ENCODE results near the gene IGF2BP3. TPM values are rescaled to one million over a fixed set of nuclear protein-coding genes. Genes with fewer than 3 reads are reported as not detected.

The IGF2BP3 gene
- total and polyA plus RNA-seq, 7 experiments from 2014 or later: 0.13 to 1.8 (median 0.80) TPM; not detected in 1

DNA sequence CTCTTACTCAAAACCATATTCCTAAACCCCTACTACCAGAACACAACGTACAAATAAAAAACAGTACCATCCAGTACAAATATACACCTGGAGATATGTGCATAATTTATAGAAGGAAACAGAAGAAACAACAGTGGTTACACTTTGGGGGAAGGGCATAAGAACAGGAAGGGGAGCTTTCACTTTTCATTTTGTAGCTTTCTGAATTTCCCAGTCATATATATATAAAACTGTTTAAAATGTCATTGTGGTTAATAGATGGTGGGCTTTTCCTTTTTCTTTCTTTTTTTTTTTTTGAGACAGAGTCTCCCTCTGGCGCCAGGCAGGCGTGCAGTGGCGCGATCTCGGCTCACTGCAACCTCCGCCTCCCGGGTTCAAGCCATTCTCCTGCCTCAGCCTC is 124.0 kb downstream of the IGF2BP3 start:
- CTCF ChIA-PET: interaction anchor here (0.6 to 1.4 kb wide), 4 partner anchors 9 to 63 kb away, joined by 3 to 6 read pairs (median 4); no protein-coding TSS in a partner anchor
- Mint-ChIP-seq H3K4me3 (peak overlapping the region; percentile 77 to 94 (median 84)), H3K27me3 (peaks cover 0 to 31% (median 0%) of the 10 kb centered on the region in 5 donors), H3K27ac (peak overlapping the region; percentile 69 to 94 (median 85)), H3K4me1 (peaks cover 9 to 36% (median 24%) of the 10 kb centered on the region in 7 donors), H3K36me3 (peaks cover 0 to 8% (median 0%) of the 10 kb centered on the region in 5 donors), H3K9me3 (peaks cover 0 to 8% (median 0%) of the 10 kb centered on the region in 11 donors)
- peaks cover 6 to 11% of the 10 kb centered on the region in 2 donors for H3K4me1 ChIP-seq (ENCODE audit: control insufficient read depth in 2 of 2, insufficient read depth in 2 of 2, low read length in 2 of 2)
- POLR2A ChIA-PET: interaction anchor here (0.8 to 2.1 kb wide), 6 partner anchors 9 to 352 kb away, joined by 3 to 21 read pairs (median 4); partner anchors contain the start of gene MALSU1
- H3K9me3 ChIP-seq (ENCODE audit: control insufficient read depth in 2 of 3, low read length in 3 of 3): no peaks in the 10 kb centered on the region
- no peaks in the 10 kb centered on the region for H3K36me3 ChIP-seq (ENCODE audit: control insufficient read depth in 2 of 3, insufficient read depth in 3 of 3, low read length in 3 of 3)
- DNase-seq: peak in 7 of 9 donors; percentile 28 to 59 (median 42)
- H3K4me3 ChIP-seq (ENCODE audit: low read length): peak overlapping the region; percentile 53
- peak overlapping the region; percentile 45 for H3K27ac ChIP-seq (ENCODE audit: low read depth, low read length)
- intact Hi-C loops (cut with micrococcal nuclease): loop anchor here (1.0 to 5.0 kb wide), 6 partner anchors 10 to 186 kb away; partner anchors contain the start of genes MALSU1 (in 2 of the 2), NUP42 (in 1 of the 2) and TRA2A (in 1 of the 2)
- no peaks in the 10 kb centered on the region for H3K27me3 ChIP-seq (ENCODE audit: control insufficient read depth in 2 of 2, insufficient read depth in 2 of 2, low read length in 2 of 2)
- ATAC-seq: peak; percentile 70

DNA sequence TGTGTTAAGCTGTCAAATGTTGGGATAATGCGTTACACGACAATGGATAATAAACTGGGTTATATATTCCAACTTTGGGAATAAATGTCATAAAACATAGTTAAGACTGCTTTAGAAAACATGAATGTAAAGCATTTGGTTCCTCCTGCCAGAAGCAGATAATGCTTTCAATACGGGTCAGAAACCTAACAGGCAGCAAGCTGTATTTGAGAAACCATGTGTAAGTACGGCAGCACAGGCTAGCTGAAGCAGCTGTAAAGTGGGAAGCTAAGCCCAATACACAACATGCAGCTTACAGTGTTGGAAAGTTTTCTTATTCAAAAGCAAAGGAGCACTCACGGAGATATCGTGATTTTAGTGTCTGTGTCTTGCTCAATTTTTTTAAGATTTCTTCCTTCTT is 124.7 kb downstream of the IGF2BP3 start:
- DNase-seq (no peak), ATAC-seq (no peak)
- H3K27me3 ChIP-seq (ENCODE audit: control insufficient read depth in 2 of 2, insufficient read depth in 2 of 2, low read length in 2 of 2): no peaks in the 10 kb centered on the region
- H3K4me1 Mint-ChIP-seq: peaks cover 9 to 36% (median 24%) of the 10 kb centered on the region in 7 donors
- peaks cover 0 to 25% (median 0%) of the 10 kb centered on the region in 5 donors for H3K27me3 Mint-ChIP-seq
- peaks cover 6 to 11% of the 10 kb centered on the region in 2 donors for H3K4me1 ChIP-seq (ENCODE audit: control insufficient read depth in 2 of 2, insufficient read depth in 2 of 2, low read length in 2 of 2)
- no peaks in the 10 kb centered on the region for H3K9me3 ChIP-seq (ENCODE audit: control insufficient read depth in 2 of 3, low read length in 3 of 3)
- H3K36me3 ChIP-seq (ENCODE audit: control insufficient read depth in 2 of 3, insufficient read depth in 3 of 3, low read length in 3 of 3): no peaks in the 10 kb centered on the region
- H3K4me3 Mint-ChIP-seq: peak overlapping the region in 9 of 10 donors; percentile 77 to 94 (median 84)
- POLR2A ChIA-PET: interaction anchor here (0.9 to 2.1 kb wide), 5 partner anchors 18 to 195 kb away, joined by 3 to 21 read pairs (median 4); partner anchors contain the start of gene MALSU1
- H3K36me3 Mint-ChIP-seq: peaks cover 0 to 8% (median 0%) of the 10 kb centered on the region in 5 donors
- peak overlapping the region; percentile 53 for H3K4me3 ChIP-seq (ENCODE audit: low read length)
- H3K27ac ChIP-seq (ENCODE audit: low read depth, low read length): peak overlapping the region; percentile 45
- CTCF ChIA-PET: interaction anchor here (0.6 to 1.4 kb wide), 5 partner anchors 10 to 1334 kb away, joined by 3 to 6 read pairs (median 3); no protein-coding TSS in a partner anchor
- H3K27ac Mint-ChIP-seq: peak overlapping the region; percentile 69 to 94 (median 85)
- peaks cover 0 to 8% (median 0%) of the 10 kb centered on the region in 11 donors for H3K9me3 Mint-ChIP-seq
- intact Hi-C loops (cut with micrococcal nuclease): loop anchor here in 1 of 2 donors (5.0 kb wide), 3 partner anchors 73 to 187 kb away; partner anchors contain the start of genes NUP42 and TRA2A

GRCh38 chr7:23343806-23344475 is 126.3 kb downstream of the IGF2BP3 start:
- H3K36me3 Mint-ChIP-seq: peaks cover 0 to 7% (median 0%) of the 10 kb centered on the region in 5 donors
- peaks cover 0 to 8% (median 0%) of the 10 kb centered on the region in 11 donors for H3K9me3 Mint-ChIP-seq
- no peak overlapping the region for H3K27ac Mint-ChIP-seq
- ChIA-PET POLR2A (interaction anchor here (0.6 kb wide), 1 partner anchor 23 kb away, joined by 3 read pairs; no protein-coding TSS in a partner anchor), CTCF (interaction anchor here (1.4 kb wide), 1 partner anchor 14 kb away, joined by 5 read pairs; no protein-coding TSS in a partner anchor)
- H3K4me3 ChIP-seq (ENCODE audit: low read length): no peak overlapping the region
- no peak for DNase-seq
- intact Hi-C loops (cut with micrococcal nuclease): no loop called here
- peak overlapping the region in 1 of 10 donors; percentile 25 for H3K4me3 Mint-ChIP-seq
- peaks cover 0 to 23% (median 0%) of the 10 kb centered on the region in 5 donors for H3K27me3 Mint-ChIP-seq
- H3K4me1 ChIP-seq (ENCODE audit: control insufficient read depth in 2 of 2, insufficient read depth in 2 of 2, low read length in 2 of 2): peaks cover 6 to 11% of the 10 kb centered on the region in 2 donors
- no peaks in the 10 kb centered on the region for H3K9me3 ChIP-seq (ENCODE audit: control insufficient read depth in 2 of 3, low read length in 3 of 3)
- no peak for ATAC-seq
- no peaks in the 10 kb centered on the region for H3K27me3 ChIP-seq (ENCODE audit: control insufficient read depth in 2 of 2, insufficient read depth in 2 of 2, low read length in 2 of 2)
- peaks cover 9 to 36% (median 24%) of the 10 kb centered on the region in 7 donors for H3K4me1 Mint-ChIP-seq
- no peaks in the 10 kb centered on the region for H3K36me3 ChIP-seq (ENCODE audit: control insufficient read depth in 2 of 3, insufficient read depth in 3 of 3, low read length in 3 of 3)
- no peak overlapping the region for H3K27ac ChIP-seq (ENCODE audit: low read depth, low read length)

DNA sequence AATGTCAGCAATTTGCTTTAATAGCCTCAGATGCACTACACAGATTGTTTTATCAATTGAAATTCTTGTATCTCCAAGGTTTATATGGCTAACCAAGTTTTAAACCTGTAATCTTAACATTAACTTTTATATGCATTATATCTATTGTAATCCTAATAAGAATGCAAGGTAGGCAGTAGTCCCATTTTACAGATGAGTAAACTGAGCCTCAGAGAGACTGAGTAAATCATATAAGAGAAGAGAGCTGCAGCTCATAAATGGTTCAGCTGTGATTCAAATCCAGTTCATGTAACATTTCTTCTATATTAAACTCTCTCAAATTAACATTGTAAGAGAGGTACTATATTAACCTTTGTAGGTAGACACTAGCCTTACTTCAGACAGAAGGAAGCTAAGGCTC is 127.2 kb downstream of the IGF2BP3 start:
- Mint-ChIP-seq H3K36me3 (peaks cover 0 to 7% (median 0%) of the 10 kb centered on the region in 5 donors), H3K27me3 (peaks cover 0 to 22% (median 0%) of the 10 kb centered on the region in 5 donors), H3K9me3 (peaks cover 0 to 8% (median 0%) of the 10 kb centered on the region in 11 donors), H3K27ac (no peak overlapping the region), H3K4me1 (peaks cover 9 to 36% (median 24%) of the 10 kb centered on the region in 7 donors), H3K4me3 (no peak overlapping the region)
- H3K36me3 ChIP-seq (ENCODE audit: control insufficient read depth in 2 of 3, insufficient read depth in 3 of 3, low read length in 3 of 3): no peaks in the 10 kb centered on the region
- peaks cover 6 to 11% of the 10 kb centered on the region in 2 donors for H3K4me1 ChIP-seq (ENCODE audit: control insufficient read depth in 2 of 2, insufficient read depth in 2 of 2, low read length in 2 of 2)
- H3K4me3 ChIP-seq (ENCODE audit: low read length): no peak overlapping the region
- DNase-seq (no peak), ATAC-seq (no peak)
- ChIA-PET POLR2A (no interaction called here), CTCF (interaction anchor here (1.4 kb wide), 1 partner anchor 15 kb away, joined by 5 read pairs; no protein-coding TSS in a partner anchor)
- H3K27ac ChIP-seq (ENCODE audit: low read depth, low read length): no peak overlapping the region
- intact Hi-C loops (cut with micrococcal nuclease): no loop called here
- H3K9me3 ChIP-seq (ENCODE audit: control insufficient read depth in 2 of 3, low read length in 3 of 3): no peaks in the 10 kb centered on the region
- H3K27me3 ChIP-seq (ENCODE audit: control insufficient read depth in 2 of 2, insufficient read depth in 2 of 2, low read length in 2 of 2): no peaks in the 10 kb centered on the region

- H3K27me3 ChIP-seq (ENCODE audit: control insufficient read depth in 2 of 2, insufficient read depth in 2 of 2, low read length in 2 of 2): no peaks in the 10 kb centered on the region
Observed at GRCh38 chr7:23341846-23342598, 128.3 kb downstream of the IGF2BP3 start.

DNA sequence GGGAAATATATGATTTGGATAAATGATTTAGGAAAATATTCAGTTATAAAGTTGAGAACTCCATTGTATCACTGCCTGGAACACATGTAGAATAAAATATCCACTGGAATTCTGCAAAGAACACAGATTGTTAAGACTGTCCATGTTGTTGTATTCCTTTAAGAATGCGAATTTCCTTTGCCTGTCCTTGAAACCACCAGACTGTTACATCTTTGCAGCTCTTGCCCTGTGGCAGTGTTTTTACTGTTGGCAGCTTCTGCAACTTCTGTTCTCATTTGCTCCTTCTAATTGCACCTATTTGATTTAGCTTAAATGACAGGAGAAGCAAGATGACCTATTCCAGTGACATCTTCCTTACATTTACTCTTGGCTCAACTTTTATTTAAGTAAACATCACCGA is 131.4 kb downstream of the IGF2BP3 start:
- ChIA-PET CTCF (interaction anchor here (1.1 kb wide), 1 partner anchor 19 kb away, joined by 3 read pairs; no protein-coding TSS in a partner anchor), POLR2A (no interaction called here)
- Histone ChIP-seq H3K4me1 (ENCODE audit: control insufficient read depth in 2 of 2, insufficient read depth in 2 of 2, low read length in 2 of 2) (no peaks in the 10 kb centered on the region), H3K27me3 (ENCODE audit: control insufficient read depth in 2 of 2, insufficient read depth in 2 of 2, low read length in 2 of 2) (no peaks in the 10 kb centered on the region), H3K4me3 (ENCODE audit: low read length) (no peak overlapping the region), H3K36me3 (ENCODE audit: control insufficient read depth in 2 of 3, insufficient read depth in 3 of 3, low read length in 3 of 3) (no peaks in the 10 kb centered on the region), H3K9me3 (ENCODE audit: control insufficient read depth in 2 of 3, low read length in 3 of 3) (no peaks in the 10 kb centered on the region), H3K27ac (ENCODE audit: low read depth, low read length) (no peak overlapping the region)
- no peak overlapping the region for H3K27ac Mint-ChIP-seq
- peaks cover 0 to 25% (median 3%) of the 10 kb centered on the region in 5 donors for H3K27me3 Mint-ChIP-seq
- intact Hi-C loops (cut with micrococcal nuclease): no loop called here
- peaks cover 0 to 4% (median 0%) of the 10 kb centered on the region in 7 donors for H3K4me1 Mint-ChIP-seq
- H3K4me3 Mint-ChIP-seq: no peak overlapping the region
- DNase-seq: no peak
- H3K9me3 Mint-ChIP-seq: peaks cover 0 to 2% (median 0%) of the 10 kb centered on the region in 11 donors
- ATAC-seq: no peak
- peaks cover 0 to 5% (median 0%) of the 10 kb centered on the region in 5 donors for H3K36me3 Mint-ChIP-seq

More at GRCh38 chr7:23341846-23342598, 128.3 kb downstream of the IGF2BP3 start:
- Mint-ChIP-seq H3K36me3 (peaks cover 0 to 2% (median 0%) of the 10 kb centered on the region in 5 donors), H3K4me3 (no peak overlapping the region), H3K27me3 (peaks cover 0 to 25% (median 0%) of the 10 kb centered on the region in 5 donors), H3K4me1 (peaks cover 8 to 27% (median 18%) of the 10 kb centered on the region in 7 donors), H3K9me3 (peaks cover 0 to 4% (median 0%) of the 10 kb centered on the region in 11 donors), H3K27ac (no peak overlapping the region)
- Histone ChIP-seq H3K4me1 (ENCODE audit: control insufficient read depth in 2 of 2, insufficient read depth in 2 of 2, low read length in 2 of 2) (peaks cover 6 to 11% of the 10 kb centered on the region in 2 donors), H3K27ac (ENCODE audit: low read depth, low read length) (no peak overlapping the region), H3K9me3 (ENCODE audit: control insufficient read depth in 2 of 3, low read length in 3 of 3) (no peaks in the 10 kb centered on the region), H3K4me3 (ENCODE audit: low read length) (no peak overlapping the region), H3K36me3 (ENCODE audit: control insufficient read depth in 2 of 3, insufficient read depth in 3 of 3, low read length in 3 of 3) (no peaks in the 10 kb centered on the region)
- intact Hi-C loops (cut with micrococcal nuclease): no loop called here
- CTCF ChIA-PET: no interaction called here
- no peak for ATAC-seq
- POLR2A ChIA-PET: no interaction called here
- no peak for DNase-seq
